GM13977 (cell line): ENCODE results near the gene TMEM255A.

Source experiments
- DNase-seq: peaks from one replicate; pipeline ENCODE4 v3.0.0; 2012; ENCODE audit warnings: low spot score
- in situ Hi-C: fragments of 300-500 bp; cut with MboI; formaldehyde crosslinking; loops from one replicate; pipeline ENCODE4 v1.12.0; 2022; ENCODE audit warnings: low sequenced_read_pairs, low pct_unique_long_range_greater_than_20kb, mixed read lengths, inconsistent platforms; ENCODE audit not compliant: unreplicated experiment
- TF ChIP-seq, protein P1 (sequence below): IDR thresholded peaks from 2 replicates; pipeline ENCODE4 v1.5.1; 2012; ENCODE audit warnings: mild to moderate bottlenecking, control low read depth; ENCODE audit not compliant: insufficient read depth; ENCODE audit errors: extremely low read depth, missing control alignments

TMEM255A gene

DNA sequence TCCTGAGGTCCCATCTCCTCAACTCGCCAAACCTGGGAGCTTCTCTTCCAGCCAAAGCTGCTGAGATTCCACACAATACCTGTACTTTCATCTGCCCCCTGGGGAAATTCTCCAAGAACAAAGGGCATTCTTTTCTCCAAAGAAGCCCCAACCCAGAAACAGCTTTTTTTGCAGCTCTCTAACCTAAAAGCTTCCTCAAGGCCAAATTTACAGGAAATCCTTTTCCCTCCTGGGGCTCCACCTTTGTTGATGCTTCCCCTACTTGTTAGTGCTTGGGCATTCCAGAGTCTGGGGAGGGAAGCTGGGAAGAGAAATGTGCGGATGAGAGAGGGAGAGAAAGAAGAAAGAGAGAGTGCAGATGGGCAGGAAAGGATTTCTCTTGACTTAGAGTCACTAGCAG lies 36.3 kb downstream of the TMEM255A start:
- no peak for DNase-seq
- TF ChIP-seq, protein P1, sequence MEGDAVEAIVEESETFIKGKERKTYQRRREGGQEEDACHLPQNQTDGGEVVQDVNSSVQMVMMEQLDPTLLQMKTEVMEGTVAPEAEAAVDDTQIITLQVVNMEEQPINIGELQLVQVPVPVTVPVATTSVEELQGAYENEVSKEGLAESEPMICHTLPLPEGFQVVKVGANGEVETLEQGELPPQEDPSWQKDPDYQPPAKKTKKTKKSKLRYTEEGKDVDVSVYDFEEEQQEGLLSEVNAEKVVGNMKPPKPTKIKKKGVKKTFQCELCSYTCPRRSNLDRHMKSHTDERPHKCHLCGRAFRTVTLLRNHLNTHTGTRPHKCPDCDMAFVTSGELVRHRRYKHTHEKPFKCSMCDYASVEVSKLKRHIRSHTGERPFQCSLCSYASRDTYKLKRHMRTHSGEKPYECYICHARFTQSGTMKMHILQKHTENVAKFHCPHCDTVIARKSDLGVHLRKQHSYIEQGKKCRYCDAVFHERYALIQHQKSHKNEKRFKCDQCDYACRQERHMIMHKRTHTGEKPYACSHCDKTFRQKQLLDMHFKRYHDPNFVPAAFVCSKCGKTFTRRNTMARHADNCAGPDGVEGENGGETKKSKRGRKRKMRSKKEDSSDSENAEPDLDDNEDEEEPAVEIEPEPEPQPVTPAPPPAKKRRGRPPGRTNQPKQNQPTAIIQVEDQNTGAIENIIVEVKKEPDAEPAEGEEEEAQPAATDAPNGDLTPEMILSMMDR: no peak
- in situ Hi-C loops: no loop called here

DNA sequence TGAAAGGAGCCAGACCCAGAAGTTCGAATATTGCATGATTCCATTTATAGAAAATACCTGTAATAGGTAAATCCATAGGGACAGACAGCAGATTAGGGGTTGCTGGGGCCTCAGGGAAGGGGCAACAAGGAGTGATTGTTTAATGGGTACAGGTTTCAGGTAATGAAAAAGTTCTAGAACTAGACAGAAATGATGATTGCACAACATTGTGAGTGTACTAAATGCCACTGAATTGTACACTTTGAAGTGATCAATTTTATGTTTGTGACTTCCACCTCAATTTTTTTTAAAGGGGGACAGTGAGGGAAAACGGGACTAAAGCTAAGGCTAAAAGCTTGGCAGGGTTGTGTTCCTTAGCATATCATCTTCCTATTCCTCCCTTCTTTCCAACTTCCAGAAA lies 37.1 kb downstream of the TMEM255A start:
- in situ Hi-C loops: no loop called here
- TF ChIP-seq, protein P1: no peak
- DNase-seq: no peak

DNA sequence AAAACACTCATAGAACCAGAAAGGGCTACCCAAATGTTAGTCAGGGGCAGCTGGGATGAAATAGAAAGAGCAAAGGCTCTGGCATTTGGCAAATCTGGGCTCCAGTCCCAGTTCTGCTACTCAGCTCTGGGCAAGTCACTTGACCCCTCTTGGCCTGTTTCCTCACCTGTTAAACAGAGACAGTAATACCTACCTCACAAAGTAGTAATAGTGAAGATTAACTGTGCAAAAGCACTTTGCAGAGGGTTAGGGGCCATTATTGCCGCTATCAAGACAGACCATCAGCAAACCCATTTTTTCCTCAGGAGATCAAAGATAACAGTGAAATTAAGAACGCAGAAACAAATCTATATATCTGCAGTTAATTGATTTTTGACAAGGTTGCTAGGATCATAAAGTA lies 40.0 kb downstream of the TMEM255A start:
- TF ChIP-seq, protein P1: no peak
- in situ Hi-C loops: no loop called here

DNA sequence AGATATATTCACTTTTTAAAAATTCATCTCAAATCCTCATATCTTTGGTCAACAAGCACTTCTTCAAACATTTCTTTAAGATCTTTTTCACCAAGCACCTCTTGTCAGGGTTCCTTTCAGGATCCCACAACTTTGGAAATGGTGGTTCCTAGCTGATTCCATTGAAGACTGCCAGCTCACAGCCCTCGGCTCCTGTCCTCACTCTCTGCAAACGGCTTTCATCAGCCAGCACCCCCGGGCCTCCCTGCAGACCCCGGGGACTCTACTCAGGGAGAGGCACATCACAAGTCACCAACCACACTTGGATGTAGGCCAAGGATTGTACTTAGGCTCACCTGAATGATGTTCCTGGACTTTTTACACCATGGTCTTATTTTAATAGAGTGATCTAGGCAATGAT lies 40.7 kb downstream of the TMEM255A start:
- no peak for DNase-seq
- in situ Hi-C loops: no loop called here
- TF ChIP-seq, protein P1: no peak

More for the DNA sequence above, 40.0 kb downstream of the TMEM255A start:
- no peak for DNase-seq

DNA sequence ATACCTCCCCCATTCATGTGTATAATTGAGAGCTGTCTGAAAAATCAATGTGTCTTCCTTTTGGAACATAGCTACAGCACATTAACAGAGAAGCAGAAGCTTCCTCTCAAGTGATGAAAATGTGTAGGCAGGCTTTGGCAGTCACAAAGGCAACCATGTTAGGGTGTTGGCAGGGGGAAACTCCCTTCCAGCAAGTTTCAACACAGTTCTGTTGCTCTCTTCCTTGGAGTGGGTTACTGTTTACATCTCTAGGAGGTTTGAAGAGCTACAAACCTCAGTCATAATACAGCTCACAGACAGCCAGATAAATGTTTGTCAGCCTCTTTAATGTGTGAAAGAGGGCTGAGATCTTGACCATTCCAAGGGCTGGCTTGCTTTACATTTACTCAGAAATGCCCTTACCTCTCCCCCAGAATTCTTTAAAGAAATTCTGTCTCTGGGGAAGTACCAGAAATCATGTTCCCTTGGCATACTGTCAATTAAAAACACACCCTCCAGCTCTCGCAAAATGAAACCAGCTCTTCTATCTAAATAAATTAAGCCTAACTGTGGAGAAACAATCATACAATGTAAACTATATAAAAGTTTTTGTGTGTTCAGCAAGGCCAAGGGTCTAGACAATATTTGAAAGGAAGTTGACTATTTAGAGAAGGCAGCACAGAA lies 41.8 kb downstream of the TMEM255A start:
- TF ChIP-seq, protein P1: no peak
- in situ Hi-C loops: no loop called here
- DNase-seq: no peak

DNA sequence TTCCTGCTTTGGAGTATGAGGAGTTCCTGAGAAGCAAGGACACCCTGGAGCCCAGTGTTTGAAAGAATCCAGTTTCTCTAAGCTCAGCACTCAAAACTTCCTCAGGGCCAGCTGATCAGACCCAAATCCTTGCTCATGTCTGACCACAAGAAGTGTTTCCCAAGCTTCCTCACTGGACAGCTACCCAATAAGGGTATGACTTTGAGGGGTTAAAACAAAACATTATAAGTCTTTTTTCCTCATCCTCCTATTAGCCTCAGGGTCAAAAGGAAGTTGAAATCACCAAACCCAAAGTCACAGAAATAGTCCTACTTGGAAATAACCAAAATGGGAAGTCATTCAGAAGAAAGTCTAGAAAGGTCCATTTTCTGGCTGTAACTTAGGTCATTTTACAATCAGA lies 46.9 kb downstream of the TMEM255A start:
- DNase-seq: no peak
- TF ChIP-seq, protein P1: no peak
- in situ Hi-C loops: no loop called here
